GM15510 (cell line): Measurements from ENCODE around the gene PIGA.

Experiments used
- POLR2A ChIP-seq: IDR thresholded peaks from 3 replicates; pipeline ENCODE4 v1.6.1; 2011; ENCODE audit warnings: borderline replicate concordance; ENCODE audit not compliant: insufficient read length; ENCODE audit errors: extremely low read depth

The PIGA gene, protein sequence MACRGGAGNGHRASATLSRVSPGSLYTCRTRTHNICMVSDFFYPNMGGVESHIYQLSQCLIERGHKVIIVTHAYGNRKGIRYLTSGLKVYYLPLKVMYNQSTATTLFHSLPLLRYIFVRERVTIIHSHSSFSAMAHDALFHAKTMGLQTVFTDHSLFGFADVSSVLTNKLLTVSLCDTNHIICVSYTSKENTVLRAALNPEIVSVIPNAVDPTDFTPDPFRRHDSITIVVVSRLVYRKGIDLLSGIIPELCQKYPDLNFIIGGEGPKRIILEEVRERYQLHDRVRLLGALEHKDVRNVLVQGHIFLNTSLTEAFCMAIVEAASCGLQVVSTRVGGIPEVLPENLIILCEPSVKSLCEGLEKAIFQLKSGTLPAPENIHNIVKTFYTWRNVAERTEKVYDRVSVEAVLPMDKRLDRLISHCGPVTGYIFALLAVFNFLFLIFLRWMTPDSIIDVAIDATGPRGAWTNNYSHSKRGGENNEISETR

DNA sequence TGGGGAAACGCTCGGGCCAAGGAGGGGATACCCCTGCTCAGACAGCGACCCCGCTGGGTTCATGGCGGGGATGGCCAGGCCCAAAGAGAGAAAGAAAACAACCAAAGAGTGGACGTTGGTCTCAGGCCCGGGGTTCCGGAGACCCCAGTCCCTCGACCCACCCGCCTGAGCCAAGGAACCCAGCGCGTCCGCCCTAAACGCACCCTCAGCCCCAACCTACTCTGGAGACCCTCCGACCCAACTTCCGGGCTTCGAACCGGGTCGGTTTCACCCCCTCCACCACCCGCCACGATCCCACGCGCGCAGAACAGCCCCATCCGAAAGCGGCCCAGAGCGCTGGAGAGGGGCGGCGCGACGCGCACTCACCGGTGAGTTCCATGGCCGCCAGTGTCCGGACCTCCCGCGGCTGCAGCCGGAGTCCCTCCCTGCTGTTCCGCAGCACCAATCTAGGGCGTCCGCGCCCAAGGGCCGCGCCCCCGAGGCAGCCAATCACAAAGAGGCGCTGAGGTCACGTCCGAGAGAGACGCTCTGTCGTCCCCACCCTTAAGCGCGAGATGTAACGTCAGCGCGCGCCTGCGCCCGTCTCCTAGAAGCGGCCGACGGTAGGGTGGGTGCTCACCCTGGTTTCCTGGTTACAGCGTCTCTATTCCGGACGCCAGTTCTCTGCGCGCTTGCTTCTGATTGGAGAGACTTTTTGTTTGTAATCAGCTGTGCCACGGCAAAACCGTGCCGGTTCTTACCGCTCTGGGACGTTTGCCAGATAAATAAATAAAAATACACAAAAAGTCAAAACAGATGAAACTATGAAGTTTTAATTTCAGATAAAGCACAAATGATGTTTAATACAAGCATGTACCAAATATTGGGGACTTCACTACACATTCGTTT, at the start of gene PIGA:
Gene PIGA, minus strand, starts transcription at position 389 of the 888 bp plus-strand sequence. CDS start 3,593 bp downstream, outside the sequence.
- peak; percentile 66 for TF ChIP-seq POLR2A

DNA sequence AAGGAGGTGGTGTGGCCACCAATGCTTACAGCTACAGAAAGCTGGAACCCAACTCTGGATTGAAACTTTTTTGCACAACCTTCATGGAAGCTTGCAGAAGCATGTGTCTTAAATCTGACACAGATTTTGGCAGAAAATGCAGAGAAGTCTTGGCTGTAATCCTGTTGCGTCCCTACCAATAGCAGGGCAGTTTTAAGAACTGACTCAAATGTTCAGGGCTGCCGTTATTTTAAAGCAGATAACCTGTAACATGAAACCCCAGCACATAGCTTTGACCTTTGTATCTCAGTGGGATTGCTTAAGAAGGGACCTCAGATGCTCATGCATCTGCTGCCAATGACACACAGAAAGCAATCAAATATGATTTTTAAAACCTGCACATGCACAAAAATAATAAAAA, 49.0 kb upstream of the PIGA start, which contains the start of gene VEGFD:
Gene VEGFD, minus strand, starts transcription at position 110 of the 400 bp plus-strand sequence. CDS start 467 bp downstream, outside the sequence.
- no peak for TF ChIP-seq POLR2A

- TF ChIP-seq POLR2A, result no peak
Observed at GRCh38 chrX:15382813-15383212, 47.5 kb upstream of the PIGA start.

DNA sequence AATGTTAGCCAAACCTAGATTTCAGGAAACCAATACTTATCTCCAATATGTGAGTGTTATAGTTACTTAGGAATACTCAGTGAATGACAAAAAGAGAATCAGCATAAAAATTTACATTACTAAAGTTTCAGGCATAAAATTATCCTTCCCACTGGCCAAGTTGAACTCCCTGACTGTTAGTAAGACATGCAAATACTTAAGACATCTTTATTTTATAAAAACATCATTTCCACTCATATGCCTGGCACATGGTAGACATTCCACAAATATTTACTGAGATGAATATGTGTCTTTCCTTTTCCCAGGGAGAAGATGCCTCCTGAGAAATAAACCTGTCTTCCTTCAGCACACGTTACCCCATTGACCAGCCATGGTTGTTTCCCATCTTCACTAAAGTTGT, 41.6 kb upstream of the PIGA start:
- TF ChIP-seq POLR2A, result no peak

- TF ChIP-seq POLR2A, result no peak
Observed at GRCh38 chrX:15373976-15374375, 38.7 kb upstream of the PIGA start.

DNA sequence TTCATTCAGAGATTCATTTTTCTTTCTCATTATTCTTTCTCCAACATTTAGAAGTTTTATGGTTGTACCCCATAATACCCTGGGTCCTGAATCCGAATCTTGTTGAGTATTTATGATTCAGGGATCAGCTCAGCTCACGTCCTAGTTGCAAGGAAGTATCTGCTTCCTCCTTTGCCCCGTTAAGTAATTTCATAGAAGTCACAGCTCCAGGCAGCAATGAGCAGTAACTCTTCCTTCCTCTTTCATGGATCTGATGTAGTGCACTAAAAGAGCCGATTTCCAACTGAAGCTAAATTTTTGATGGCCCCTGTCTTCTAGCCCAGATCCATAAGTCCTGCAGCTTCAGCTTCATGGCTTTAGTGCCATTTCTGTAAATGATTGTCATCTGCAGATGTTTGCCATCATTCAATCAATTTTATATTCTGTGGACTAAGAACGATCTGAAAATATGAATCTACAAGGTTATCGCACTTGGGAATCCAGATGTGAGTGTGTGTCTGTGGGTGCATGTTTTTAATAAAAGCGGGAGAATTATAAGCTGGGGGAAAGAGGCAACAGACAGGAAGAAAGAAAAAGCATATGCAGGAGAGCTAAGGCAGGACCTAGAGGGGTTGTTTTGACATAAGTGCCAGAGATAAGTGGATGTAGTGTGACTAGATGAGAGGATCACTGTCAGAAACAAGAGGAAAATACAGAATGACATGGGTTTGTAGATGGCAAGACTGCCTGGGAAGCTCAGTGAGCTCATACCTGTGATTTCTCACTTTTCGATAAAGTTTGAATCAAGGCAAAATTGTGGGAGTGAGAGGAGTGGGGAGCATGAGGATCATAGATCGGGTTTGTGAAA, 31.4 kb upstream of the PIGA start:
- no peak for TF ChIP-seq POLR2A

DNA sequence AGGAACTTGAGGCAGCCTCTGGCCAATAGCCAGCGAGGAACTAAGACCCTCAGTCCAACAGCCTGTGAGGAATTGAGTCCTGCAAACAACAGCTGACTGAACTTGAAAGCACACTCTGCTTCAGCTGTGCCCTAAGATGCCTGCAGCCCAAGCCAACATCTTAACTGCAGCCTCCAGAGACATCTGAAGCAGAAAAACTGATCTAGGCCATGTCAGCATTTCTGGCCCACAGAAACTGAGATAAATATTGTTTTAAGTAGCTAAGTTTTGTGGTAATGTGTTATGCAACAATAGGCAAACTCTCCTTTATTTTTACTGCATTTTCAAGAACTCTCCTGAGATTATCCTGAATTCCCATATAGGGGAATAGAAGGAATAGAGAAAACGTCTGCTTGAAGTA, 24.4 kb upstream of the PIGA start:
- TF ChIP-seq POLR2A, result no peak

DNA sequence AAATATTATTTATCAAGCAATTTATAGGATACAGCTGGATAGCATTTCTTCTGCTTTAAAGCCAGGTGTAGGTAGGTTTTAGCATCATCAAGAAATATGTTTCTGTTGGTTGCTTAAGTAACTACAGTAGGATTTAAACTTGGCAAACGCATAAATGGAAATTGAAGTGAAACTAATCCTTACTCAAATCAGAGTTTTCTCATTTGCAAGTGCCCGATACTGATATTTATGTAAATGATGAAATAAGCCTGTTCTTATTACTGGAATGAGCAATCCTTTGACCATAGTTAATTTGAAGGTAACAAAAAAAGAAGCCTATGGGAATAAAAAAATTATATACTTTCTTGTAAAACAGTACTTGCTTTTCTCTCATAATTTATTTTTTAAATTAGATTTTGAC, 23.2 kb upstream of the PIGA start:
- TF ChIP-seq POLR2A, result no peak

- no peak for TF ChIP-seq POLR2A
Observed at GRCh38 chrX:15356444-15356843, 21.1 kb upstream of the PIGA start.

GRCh38 chrX:15350329-15350996, 15.1 kb upstream of the PIGA start:
- TF ChIP-seq POLR2A, result no peak

DNA sequence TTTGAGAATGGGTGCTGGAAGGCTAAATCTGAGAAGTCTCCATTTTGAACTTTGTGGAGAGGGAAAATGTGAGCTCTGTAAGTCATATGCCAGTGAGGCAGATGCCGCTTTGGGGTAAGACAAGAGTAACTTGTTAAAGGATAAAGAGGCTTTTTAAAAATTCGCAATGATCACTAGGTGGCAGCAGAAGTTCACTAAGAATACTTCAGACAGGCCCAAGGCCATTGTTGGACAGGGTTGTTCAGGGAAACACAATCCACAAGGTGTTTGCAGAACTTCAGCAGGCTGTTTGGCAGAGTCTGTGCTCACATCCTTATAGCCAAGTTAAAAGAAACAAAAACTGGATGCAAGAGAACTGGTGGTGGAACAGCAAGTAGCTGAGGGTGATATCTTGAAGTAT, 13.7 kb upstream of the PIGA start:
- no peak for TF ChIP-seq POLR2A

DNA sequence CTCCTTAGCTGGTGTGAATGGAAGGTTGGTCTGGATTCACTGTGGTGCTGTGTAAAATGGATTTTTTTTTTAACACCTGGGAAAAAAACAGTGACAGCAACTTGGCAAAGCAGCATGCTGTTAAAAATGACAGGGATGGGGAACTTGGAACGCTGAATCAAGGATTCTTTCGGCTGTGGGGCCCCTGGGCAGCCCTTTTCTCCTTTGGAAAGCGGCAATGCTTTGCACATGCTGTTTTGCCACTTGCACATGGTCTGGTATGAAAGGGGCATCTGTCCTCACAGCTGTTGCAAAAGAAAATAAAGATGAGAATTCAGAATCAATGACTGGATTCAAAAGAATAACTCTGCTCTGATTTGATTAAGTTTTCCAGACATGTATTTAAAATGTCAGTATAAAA, 10.7 kb upstream of the PIGA start:
- TF ChIP-seq POLR2A, result no peak

GRCh38 chrX:15344106-15344505, 8.8 kb upstream of the PIGA start:
- no peak for TF ChIP-seq POLR2A

- TF ChIP-seq POLR2A, result no peak
Observed at GRCh38 chrX:15343075-15343476, 7.8 kb upstream of the PIGA start.
